ENCODE data around the gene LYPD6. TPM values are rescaled to one million over a fixed set of nuclear protein-coding genes. Genes with fewer than 3 reads are reported as not detected.

Gene LYPD6
- total and polyA plus RNA-seq, 2 donors (not counting 1 experiment from before 2014, with no cell fraction given) = not detected

DNA sequence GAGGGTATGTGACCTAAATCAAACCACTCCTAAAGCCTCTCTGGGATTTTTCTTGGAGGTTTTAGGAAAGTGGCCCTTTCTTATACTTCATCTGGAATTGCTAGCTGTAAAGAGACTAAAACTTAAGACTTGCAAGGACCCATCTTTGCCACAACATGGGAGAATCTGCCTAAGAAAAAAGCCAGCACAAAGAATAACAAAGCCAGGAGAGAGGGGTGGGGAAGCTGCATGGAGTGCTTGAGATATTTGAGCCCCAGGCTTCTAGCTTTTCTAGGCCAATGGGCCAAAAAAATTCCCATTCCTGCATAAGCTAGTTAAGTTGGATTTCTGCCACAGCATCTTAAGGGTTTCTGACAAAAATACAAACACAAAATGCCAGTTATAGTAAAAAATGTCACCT lies 38.5 kb upstream of the LYPD6 start:
- no peaks in the 10 kb centered on the region for H3K9me3 ChIP-seq (ENCODE audit: control extremely low read depth in 1 of 3, control insufficient read depth in 2 of 3, insufficient read depth in 1 of 3, low read length in 2 of 3)
- peaks cover 0 to 4% (median 0%) of the 10 kb centered on the region in 4 experiments for H3K27me3 ChIP-seq (replicated peaks in 1 of 4; ENCODE audit: control extremely low read depth in 1 of 4, control insufficient read depth in 3 of 4, insufficient read depth in 4 of 4, low read length in 3 of 4)
- H3K4me3 ChIP-seq (ENCODE audit: control extremely low read depth in 1 of 5, extremely low read depth in 1 of 5, insufficient read depth in 1 of 5, low read depth in 2 of 5, low read length in 4 of 5) = no peak overlapping the region
- peaks cover 6% of the 10 kb centered on the region for H3K27me3 Mint-ChIP-seq
- DNase-seq (no peak), ATAC-seq (ENCODE audit: low read depth) (no peak)
- no peak overlapping the region for H3K4me2 ChIP-seq (replicated peaks; ENCODE audit: low read depth, low read length, poor library complexity, severe bottlenecking)
- H3K79me2 ChIP-seq (ENCODE audit: control insufficient read depth, insufficient read depth, low read length) = no peaks in the 10 kb centered on the region
- no peak overlapping the region for H3K27ac ChIP-seq (ENCODE audit: low read length in 2 of 2)
- ChIA-PET CTCF (no interaction called here), POLR2A (no interaction called here)
- no peaks in the 10 kb centered on the region for H3K4me1 ChIP-seq (ENCODE audit: control insufficient read depth in 2 of 2, insufficient read depth in 2 of 2, low read length in 2 of 2)
- no peak overlapping the region for H3K9ac ChIP-seq (ENCODE audit: low read length)
- no peak overlapping the region for H2AFZ ChIP-seq (ENCODE audit: insufficient read depth, low read depth, low read length, poor library complexity, severe bottlenecking)
- H3K4me1 Mint-ChIP-seq = no peaks in the 10 kb centered on the region
- no peak overlapping the region for H3K27ac Mint-ChIP-seq
- H3K36me3 ChIP-seq (replicated peaks in 1 of 2; ENCODE audit: control extremely low read depth in 1 of 2, control insufficient read depth in 1 of 2, extremely low read depth in 1 of 2, insufficient read depth in 2 of 2, low read length in 1 of 2) = no peaks in the 10 kb centered on the region
- H3K4me3 Mint-ChIP-seq = no peak overlapping the region
- TF ChIP-seq, protein P1, sequence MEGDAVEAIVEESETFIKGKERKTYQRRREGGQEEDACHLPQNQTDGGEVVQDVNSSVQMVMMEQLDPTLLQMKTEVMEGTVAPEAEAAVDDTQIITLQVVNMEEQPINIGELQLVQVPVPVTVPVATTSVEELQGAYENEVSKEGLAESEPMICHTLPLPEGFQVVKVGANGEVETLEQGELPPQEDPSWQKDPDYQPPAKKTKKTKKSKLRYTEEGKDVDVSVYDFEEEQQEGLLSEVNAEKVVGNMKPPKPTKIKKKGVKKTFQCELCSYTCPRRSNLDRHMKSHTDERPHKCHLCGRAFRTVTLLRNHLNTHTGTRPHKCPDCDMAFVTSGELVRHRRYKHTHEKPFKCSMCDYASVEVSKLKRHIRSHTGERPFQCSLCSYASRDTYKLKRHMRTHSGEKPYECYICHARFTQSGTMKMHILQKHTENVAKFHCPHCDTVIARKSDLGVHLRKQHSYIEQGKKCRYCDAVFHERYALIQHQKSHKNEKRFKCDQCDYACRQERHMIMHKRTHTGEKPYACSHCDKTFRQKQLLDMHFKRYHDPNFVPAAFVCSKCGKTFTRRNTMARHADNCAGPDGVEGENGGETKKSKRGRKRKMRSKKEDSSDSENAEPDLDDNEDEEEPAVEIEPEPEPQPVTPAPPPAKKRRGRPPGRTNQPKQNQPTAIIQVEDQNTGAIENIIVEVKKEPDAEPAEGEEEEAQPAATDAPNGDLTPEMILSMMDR (IDR thresholded peaks at IDR 0.05) = no peak
- TF ChIP-seq EZH2 (IDR thresholded peaks at IDR 0.05; ENCODE audit: borderline replicate concordance, insufficient read depth, low read depth, low read length, poor library complexity, severe bottlenecking) = no peak
- no peaks in the 10 kb centered on the region for H3K9me3 Mint-ChIP-seq (ENCODE audit: insufficient read depth)
- intact Hi-C loops (cut with micrococcal nuclease) = no loop called here
- H4K20me1 ChIP-seq (ENCODE audit: control insufficient read depth, insufficient read depth, low read length, poor library complexity, severe bottlenecking) = no peaks in the 10 kb centered on the region

DNA sequence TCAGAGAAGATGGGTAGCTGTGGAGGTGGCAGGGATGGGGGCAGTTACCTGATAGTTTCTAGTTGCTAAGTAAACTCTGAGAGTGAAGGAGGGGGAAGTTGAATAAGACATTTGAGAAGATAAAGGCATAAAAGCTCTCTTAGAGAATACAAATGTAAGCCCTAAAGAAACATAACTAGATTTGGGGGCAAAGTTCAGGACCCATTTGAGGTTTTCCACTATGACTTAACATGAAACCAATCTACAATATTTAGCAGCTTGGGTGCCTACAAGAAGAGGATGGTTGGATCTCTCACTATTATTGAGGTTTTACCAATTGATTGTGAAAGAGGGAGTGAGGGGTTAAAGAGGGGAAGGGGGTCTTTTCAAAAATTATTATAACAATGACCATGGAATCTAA lies 34.4 kb upstream of the LYPD6 start:
- Histone ChIP-seq H4K20me1 (ENCODE audit: control insufficient read depth, insufficient read depth, low read length, poor library complexity, severe bottlenecking) (no peaks in the 10 kb centered on the region), H3K27me3 (replicated peaks in 1 of 4; ENCODE audit: control extremely low read depth in 1 of 4, control insufficient read depth in 3 of 4, insufficient read depth in 4 of 4, low read length in 3 of 4) (peaks cover 0 to 4% (median 0%) of the 10 kb centered on the region in 4 experiments), H3K4me1 (ENCODE audit: control insufficient read depth in 2 of 2, insufficient read depth in 2 of 2, low read length in 2 of 2) (no peaks in the 10 kb centered on the region), H3K4me2 (replicated peaks; ENCODE audit: low read depth, low read length, poor library complexity, severe bottlenecking) (no peak overlapping the region), H3K27ac (ENCODE audit: low read length in 2 of 2) (no peak overlapping the region), H3K79me2 (ENCODE audit: control insufficient read depth, insufficient read depth, low read length) (no peaks in the 10 kb centered on the region), H3K4me3 (ENCODE audit: control extremely low read depth in 1 of 5, extremely low read depth in 1 of 5, insufficient read depth in 1 of 5, low read depth in 2 of 5, low read length in 4 of 5) (no peak overlapping the region), H2AFZ (ENCODE audit: insufficient read depth, low read depth, low read length, poor library complexity, severe bottlenecking) (no peak overlapping the region), H3K9me3 (ENCODE audit: control extremely low read depth in 1 of 3, control insufficient read depth in 2 of 3, insufficient read depth in 1 of 3, low read length in 2 of 3) (no peaks in the 10 kb centered on the region), H3K36me3 (replicated peaks in 1 of 2; ENCODE audit: control extremely low read depth in 1 of 2, control insufficient read depth in 1 of 2, extremely low read depth in 1 of 2, insufficient read depth in 2 of 2, low read length in 1 of 2) (no peaks in the 10 kb centered on the region), H3K9ac (ENCODE audit: low read length) (no peak overlapping the region)
- intact Hi-C loops (cut with micrococcal nuclease) = no loop called here
- Mint-ChIP-seq H3K27ac (no peak overlapping the region), H3K27me3 (peaks cover 3% of the 10 kb centered on the region), H3K9me3 (ENCODE audit: insufficient read depth) (no peaks in the 10 kb centered on the region), H3K4me3 (no peak overlapping the region), H3K4me1 (no peaks in the 10 kb centered on the region)
- DNase-seq = no peak
- TF ChIP-seq, protein P1 (IDR thresholded peaks at IDR 0.05) = no peak
- no peak for TF ChIP-seq EZH2 (IDR thresholded peaks at IDR 0.05; ENCODE audit: borderline replicate concordance, insufficient read depth, low read depth, low read length, poor library complexity, severe bottlenecking)
- no peak for ATAC-seq (ENCODE audit: low read depth)
- ChIA-PET POLR2A (no interaction called here), CTCF (interaction anchor here (0.9 kb wide), 1 partner anchor 9 kb away, joined by 3 read pairs; no protein-coding TSS in a partner anchor)
